ENCODE measurements around the gene F11R. TPM values are rescaled to one million over a fixed set of nuclear protein-coding genes. Genes with fewer than 3 reads are reported as not detected.
A peak's percentile ranks its signal among the peaks of the same experiment; 100 is the strongest.

The F11R gene
- total and polyA plus RNA-seq, 2 of the 13 experiments (the other 11 are each of a cell fraction or from before 2014, with no cell fraction given), result 95.8 to 105 TPM

GRCh38 chr1:161020509-161021164 is at the start of gene F11R (continued):
- TF ChIP-seq ZNF318 (CRISPR knock-in tag; IDR thresholded peaks at IDR 0.05), result 0 out of 2 replicates have a peak, but pooled peaks have one; percentile 15
- peak; percentile 59 for TF ChIP-seq KDM5B (CRISPR knock-in tag; IDR thresholded peaks at IDR 0.05; ENCODE audit: borderline replicate concordance)
- 0 out of 2 replicates have a peak, but pooled peaks have one; percentile 15 for TF ChIP-seq ZNF292 (CRISPR knock-in tag; IDR thresholded peaks at IDR 0.05; ENCODE audit: borderline replicate concordance, low read depth)
- TF ChIP-seq ZNF253 (CRISPR knock-in tag; IDR thresholded peaks at IDR 0.05; ENCODE audit: borderline replicate concordance), result no peak
- TF ChIP-seq PRDM15 (CRISPR knock-in tag; IDR thresholded peaks at IDR 0.05), result no peak
- peak; percentile 84 for TF ChIP-seq ZNF777 (CRISPR knock-in tag; IDR thresholded peaks at IDR 0.05)
- peak; percentile 9 for TF ChIP-seq TEAD3 (CRISPR knock-in tag; optimal IDR thresholded peaks at IDR 0.05; ENCODE audit: borderline replicate concordance)
- TF ChIP-seq ZNF546 (CRISPR knock-in tag; conservative IDR thresholded peaks at IDR 0.05), result no peak; the same call in 1 of the 2 replicates
- TF ChIP-seq MED13 (CRISPR knock-in tag; IDR thresholded peaks at IDR 0.05), result peak; percentile 78; the same call in 1 of the 2 replicates
- TF ChIP-seq ZNF503 (CRISPR knock-in tag; IDR thresholded peaks at IDR 0.05), result 0 out of 2 replicates have a peak, but pooled peaks have one; percentile 55
- TF ChIP-seq, protein P1, sequence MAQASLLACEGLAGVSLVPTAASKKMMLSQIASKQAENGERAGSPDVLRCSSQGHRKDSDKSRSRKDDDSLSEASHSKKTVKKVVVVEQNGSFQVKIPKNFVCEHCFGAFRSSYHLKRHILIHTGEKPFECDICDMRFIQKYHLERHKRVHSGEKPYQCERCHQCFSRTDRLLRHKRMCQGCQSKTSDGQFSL (CRISPR knock-in tag; IDR thresholded peaks at IDR 0.05), result 0 out of 2 replicates have a peak, but pooled peaks have one; percentile 47
- peak; percentile 46; the same call in 1 of the 2 replicates for TF ChIP-seq ZNF160 (CRISPR knock-in tag; IDR thresholded peaks at IDR 0.05)

Measured in HepG2 (cell line).